GM12865 (cell line): Measurements from ENCODE around the gene SBNO1.

Source experiments
- DNase-seq: peaks from one replicate; pipeline ENCODE4 v3.0.0; 2010; ENCODE audit warnings: low read depth
- H3K4me3 ChIP-seq: 2 replicates; pipeline ENCODE4 v1.5.1; 2011; ENCODE audit warnings: mild to moderate bottlenecking, low read depth, low read length, control low read depth
- TF ChIP-seq, protein P1 (sequence below): IDR thresholded peaks from 2 replicates; pipeline ENCODE4 v1.5.1; 2011; ENCODE audit warnings: low read length, control low read depth, low read depth, inconsistent platforms; ENCODE audit not compliant: insufficient read depth; ENCODE audit errors: missing control alignments

Gene SBNO1

DNA sequence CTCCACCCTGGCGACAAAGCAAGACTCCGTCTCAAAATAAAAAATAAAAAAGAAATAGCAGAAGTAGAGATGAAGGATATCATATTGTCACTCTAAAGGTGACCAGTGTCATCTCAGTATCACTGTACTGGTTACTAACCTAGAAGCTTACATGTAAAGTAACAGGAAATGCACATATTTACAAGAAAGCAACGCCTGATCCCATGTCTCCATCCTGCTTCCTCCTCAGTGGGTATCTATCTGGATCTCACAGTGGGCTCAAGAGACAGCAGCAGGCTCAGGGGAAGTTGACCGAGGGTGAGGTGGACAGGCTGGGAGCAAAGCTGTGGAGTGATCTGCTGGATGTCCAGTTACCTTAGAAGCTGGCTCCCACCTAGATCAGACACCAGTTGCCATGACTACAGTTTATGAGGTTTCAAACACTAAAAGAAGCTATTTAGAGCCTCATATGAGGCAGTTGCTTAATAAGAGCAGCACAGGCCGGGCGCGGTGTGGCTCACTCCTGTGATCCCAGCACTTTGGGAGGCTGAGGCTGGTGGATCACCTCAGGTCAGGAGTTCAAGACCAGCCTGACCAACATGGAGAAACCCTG is 120.9 kb downstream of the SBNO1 start:
- TF ChIP-seq, protein P1, sequence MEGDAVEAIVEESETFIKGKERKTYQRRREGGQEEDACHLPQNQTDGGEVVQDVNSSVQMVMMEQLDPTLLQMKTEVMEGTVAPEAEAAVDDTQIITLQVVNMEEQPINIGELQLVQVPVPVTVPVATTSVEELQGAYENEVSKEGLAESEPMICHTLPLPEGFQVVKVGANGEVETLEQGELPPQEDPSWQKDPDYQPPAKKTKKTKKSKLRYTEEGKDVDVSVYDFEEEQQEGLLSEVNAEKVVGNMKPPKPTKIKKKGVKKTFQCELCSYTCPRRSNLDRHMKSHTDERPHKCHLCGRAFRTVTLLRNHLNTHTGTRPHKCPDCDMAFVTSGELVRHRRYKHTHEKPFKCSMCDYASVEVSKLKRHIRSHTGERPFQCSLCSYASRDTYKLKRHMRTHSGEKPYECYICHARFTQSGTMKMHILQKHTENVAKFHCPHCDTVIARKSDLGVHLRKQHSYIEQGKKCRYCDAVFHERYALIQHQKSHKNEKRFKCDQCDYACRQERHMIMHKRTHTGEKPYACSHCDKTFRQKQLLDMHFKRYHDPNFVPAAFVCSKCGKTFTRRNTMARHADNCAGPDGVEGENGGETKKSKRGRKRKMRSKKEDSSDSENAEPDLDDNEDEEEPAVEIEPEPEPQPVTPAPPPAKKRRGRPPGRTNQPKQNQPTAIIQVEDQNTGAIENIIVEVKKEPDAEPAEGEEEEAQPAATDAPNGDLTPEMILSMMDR = no peak
- no peak overlapping the region for H3K4me3 ChIP-seq
- no peak for DNase-seq

DNA sequence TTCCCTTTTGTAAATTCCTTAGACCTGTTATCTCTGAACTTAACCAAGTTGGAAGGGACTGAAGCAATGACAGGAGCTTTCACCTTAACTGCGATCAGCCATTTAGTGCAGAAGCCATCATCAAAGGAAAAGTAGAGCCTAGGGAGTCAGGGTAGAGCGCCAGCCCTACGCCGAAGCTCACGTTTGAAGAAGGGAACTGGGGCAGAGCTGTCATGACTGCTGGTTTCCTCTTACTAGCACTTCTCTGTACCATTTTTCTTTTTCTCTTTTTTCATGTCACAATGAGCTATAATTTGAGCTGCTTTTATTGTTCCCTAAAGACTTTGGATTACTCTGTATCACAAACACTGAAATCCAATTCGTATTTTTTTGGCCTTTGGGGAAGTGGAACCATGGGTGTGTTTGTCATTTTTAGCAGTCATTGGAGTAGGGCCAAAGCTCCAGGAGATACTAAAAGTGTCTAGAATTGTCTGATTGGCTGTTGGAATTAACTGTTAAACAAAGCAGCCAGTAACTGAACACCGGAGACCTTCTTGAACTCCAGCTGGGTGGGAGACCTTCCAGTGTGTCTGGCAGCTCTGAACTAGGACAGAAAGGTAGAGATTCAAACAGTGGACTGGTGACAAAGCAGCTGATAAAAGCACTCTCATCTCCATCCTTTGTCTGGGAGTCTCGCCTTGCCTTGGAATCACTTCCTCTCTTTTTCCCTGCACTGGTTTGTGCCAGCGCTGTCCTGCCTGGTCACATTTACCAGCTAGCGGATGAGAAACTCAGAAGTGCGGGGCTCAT is 122.3 kb downstream of the SBNO1 start:
- TF ChIP-seq, protein P1 = no peak
- H3K4me3 ChIP-seq = no peak overlapping the region
- DNase-seq = no peak
